Measurements from ENCODE around the gene DGKI.

The DGKI gene

GRCh38 chr7:137684776-137685175, 162.0 kb downstream of the DGKI start:
- no peak for FAIRE-seq

GRCh38 chr7:137684316-137684715, 162.5 kb downstream of the DGKI start:
- no peak for FAIRE-seq

- FAIRE-seq, result no peak
These were observed 164.2 kb downstream of the DGKI start for GRCh38 chr7:137682596-137682995.

GRCh38 chr7:137681657-137682562, 164.9 kb downstream of the DGKI start:
- FAIRE-seq, result no peak

GRCh38 chr7:137674551-137675409, 172.0 kb downstream of the DGKI start:
- FAIRE-seq, result no peak

GRCh38 chr7:137674048-137674447, 172.7 kb downstream of the DGKI start:
- FAIRE-seq, result no peak

- FAIRE-seq, result no peak
These were observed 174.9 kb downstream of the DGKI start for GRCh38 chr7:137671920-137672319.

GRCh38 chr7:137670222-137671064, 176.3 kb downstream of the DGKI start:
- no peak for FAIRE-seq

- no peak for FAIRE-seq
These were observed 177.1 kb downstream of the DGKI start for GRCh38 chr7:137669706-137670105.

GRCh38 chr7:137668404-137668803, 178.4 kb downstream of the DGKI start:
- no peak for FAIRE-seq

- FAIRE-seq, result no peak
These were observed 179.0 kb downstream of the DGKI start for GRCh38 chr7:137667633-137668387.

GRCh38 chr7:137664846-137665245, 181.9 kb downstream of the DGKI start:
- no peak for FAIRE-seq

GRCh38 chr7:137661634-137662033, 185.1 kb downstream of the DGKI start:
- FAIRE-seq, result no peak

GRCh38 chr7:137658190-137658900, 188.4 kb downstream of the DGKI start:
- no peak for FAIRE-seq

- FAIRE-seq, result no peak
These were observed 189.1 kb downstream of the DGKI start for GRCh38 chr7:137657476-137658189.

GRCh38 chr7:137656850-137657232, 189.9 kb downstream of the DGKI start:
- no peak for FAIRE-seq

- no peak for FAIRE-seq
These were observed 190.4 kb downstream of the DGKI start for GRCh38 chr7:137656227-137656849.

- FAIRE-seq, result no peak
These were observed 191.0 kb downstream of the DGKI start for GRCh38 chr7:137655804-137656203.

- no peak for FAIRE-seq
These were observed 194.1 kb downstream of the DGKI start for GRCh38 chr7:137652721-137653120.

- no peak for FAIRE-seq
These were observed 198.7 kb downstream of the DGKI start for GRCh38 chr7:137647905-137648565.

Measured in colon (tissue), 2 donors.